Activated naive CD4-positive, alpha-beta T cell treated with anti-CD3 and anti-CD28 coated beads, Interleukin-2, amount 50 U/mL, for 72 hours (primary cell): Measurements from ENCODE around the gene MTPN. TPM values are rescaled to one million over a fixed set of nuclear protein-coding genes. Genes with fewer than 3 reads are reported as not detected.

Experiments used
- ATAC-seq, 2 donors: fragments of 150-1000 bp; cut with Tn5 transposase; 2 replicates each; pipeline ENCODE4 v1.10.0; 2021; ENCODE audit warnings: mild to moderate bottlenecking in 2 of 2, moderate library complexity in 2 of 2
- DNase-seq, 2 donors: peaks; one replicate each; pipeline ENCODE4 v3.0.0; 2021 to 2022; ENCODE audit warnings: low spot score in 2 of 2
- H3K27ac Mint-ChIP-seq, 2 donors: one replicate each; pipeline ENCODE4 v1.8.0; 2022; ENCODE audit warnings: mild to moderate bottlenecking in 2 of 2, mixed read lengths in 2 of 2
- H3K36me3 Mint-ChIP-seq, 2 donors: one replicate each; pipeline ENCODE4 v1.8.0; 2022; ENCODE audit warnings: mixed read lengths in 2 of 2
- H3K9me3 Mint-ChIP-seq, 2 donors: one replicate each; pipeline ENCODE4 v1.8.0; 2022; ENCODE audit warnings: mixed read lengths in 2 of 2
- total RNA-seq, 2 donors: library from RNA; stranded (reverse); gene quantifications; one replicate each; pipeline ENCODE4 v1.2.3, GENCODE V29; 2022

MTPN gene
- total RNA-seq, 2 donors from 2014 or later = 117 to 125 TPM

DNA sequence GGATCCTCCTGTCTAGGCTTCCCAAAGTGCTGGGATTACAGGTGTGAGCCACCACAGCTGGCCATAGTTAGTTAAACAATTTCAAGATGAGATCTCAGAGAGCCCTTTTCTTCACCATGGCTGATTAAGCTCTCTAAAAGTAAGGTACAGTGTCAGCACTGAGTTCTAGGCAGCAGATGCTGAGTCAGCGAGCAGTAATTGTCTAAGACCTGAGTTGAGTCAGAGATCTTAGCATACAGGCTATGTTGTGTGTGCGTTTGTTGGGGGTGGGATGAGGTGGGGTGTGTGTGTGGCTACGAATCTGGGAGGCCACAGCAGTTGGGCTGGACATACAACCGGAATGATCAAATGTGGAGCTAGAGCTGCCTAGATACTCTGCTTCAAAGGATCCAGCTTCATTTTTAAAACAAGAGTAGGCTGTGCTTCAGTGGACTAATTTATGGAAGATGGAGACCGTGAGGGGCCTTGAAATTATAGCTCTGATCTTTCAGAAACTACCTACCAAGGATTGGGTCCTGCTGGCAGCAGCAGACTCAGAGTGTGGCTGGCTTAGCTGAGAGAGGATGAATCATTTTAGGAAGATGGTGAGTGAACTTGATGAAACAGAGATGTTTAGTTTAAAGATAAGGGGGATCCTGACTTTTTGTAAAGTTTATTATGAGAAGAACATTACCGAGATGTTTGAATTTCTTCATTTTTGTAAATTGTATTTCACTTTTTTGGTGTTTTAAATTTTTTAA, 17.5 kb upstream of the MTPN start:
- H3K27ac Mint-ChIP-seq = no peak overlapping the region
- DNase-seq (no peak), ATAC-seq (peak; percentile 34 to 68)
- no peaks in the 10 kb centered on the region for H3K9me3 Mint-ChIP-seq
- no peaks in the 10 kb centered on the region for H3K36me3 Mint-ChIP-seq

DNA sequence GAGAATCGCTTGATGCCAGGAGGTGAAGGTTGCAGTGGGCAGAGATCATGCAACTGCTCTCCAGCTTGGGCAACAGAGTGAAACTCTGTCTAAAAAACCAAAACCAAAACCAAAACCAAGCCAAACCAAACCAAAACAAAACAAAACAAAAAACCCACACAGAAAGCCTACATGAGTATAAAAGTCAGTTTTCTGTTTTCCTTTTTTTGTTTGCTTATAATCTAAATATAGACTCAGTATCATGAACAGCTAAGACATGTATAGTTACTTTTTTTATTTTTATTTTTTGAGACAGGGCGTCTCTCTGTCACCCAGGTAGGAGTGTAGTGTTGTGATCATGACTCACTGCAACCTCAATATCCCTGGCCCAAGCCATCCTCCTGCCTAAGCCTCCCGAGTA, 16.8 kb upstream of the MTPN start:
- no peak overlapping the region for H3K27ac Mint-ChIP-seq
- no peak for DNase-seq
- H3K36me3 Mint-ChIP-seq = no peaks in the 10 kb centered on the region
- ATAC-seq = peak in 1 of 2 donors; percentile 54
- no peaks in the 10 kb centered on the region for H3K9me3 Mint-ChIP-seq

DNA sequence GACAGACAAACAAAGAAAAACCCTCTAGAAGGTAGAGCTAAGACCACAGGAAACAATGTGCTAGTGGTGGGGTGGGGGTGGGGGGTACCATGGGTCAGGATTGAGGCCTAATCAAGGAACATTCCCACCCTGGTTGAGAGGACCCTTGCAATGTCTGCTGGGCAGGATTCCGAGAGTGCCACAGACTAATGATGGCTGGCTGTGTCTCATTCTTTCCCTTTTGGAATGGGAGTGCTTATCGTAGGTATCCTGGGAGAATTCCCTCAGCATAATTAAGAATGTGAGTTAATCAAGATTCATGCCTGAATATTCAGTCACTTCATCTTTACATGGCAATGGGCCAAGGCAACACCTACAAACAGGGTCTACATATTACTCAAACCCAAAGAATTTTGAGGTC, 14.7 kb upstream of the MTPN start:
- H3K9me3 Mint-ChIP-seq = no peaks in the 10 kb centered on the region
- H3K36me3 Mint-ChIP-seq = no peaks in the 10 kb centered on the region
- DNase-seq (no peak), ATAC-seq (no peak)
- H3K27ac Mint-ChIP-seq = no peak overlapping the region

DNA sequence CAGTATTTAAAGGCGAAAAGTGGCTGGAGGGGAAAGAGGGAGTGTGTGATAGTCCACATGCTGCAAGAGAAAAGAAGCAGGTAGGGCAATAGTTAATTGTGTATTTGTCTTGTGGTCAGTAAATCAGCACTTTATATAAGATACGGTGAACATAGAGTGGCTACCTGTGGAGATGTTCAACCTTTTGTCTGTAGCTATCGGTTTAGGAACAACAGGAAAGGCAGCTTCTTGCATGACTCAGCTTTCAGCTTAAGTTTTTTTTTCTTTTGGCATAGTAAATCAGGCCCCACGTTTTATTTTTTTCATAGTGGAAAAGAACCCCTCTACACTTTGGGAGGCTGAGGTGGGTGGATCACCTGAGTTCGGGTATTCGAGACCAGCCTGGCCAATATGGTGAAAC, 14.2 kb upstream of the MTPN start:
- Mint-ChIP-seq H3K27ac (no peak overlapping the region), H3K36me3 (no peaks in the 10 kb centered on the region), H3K9me3 (no peaks in the 10 kb centered on the region)
- no peak for DNase-seq
- ATAC-seq = no peak

DNA sequence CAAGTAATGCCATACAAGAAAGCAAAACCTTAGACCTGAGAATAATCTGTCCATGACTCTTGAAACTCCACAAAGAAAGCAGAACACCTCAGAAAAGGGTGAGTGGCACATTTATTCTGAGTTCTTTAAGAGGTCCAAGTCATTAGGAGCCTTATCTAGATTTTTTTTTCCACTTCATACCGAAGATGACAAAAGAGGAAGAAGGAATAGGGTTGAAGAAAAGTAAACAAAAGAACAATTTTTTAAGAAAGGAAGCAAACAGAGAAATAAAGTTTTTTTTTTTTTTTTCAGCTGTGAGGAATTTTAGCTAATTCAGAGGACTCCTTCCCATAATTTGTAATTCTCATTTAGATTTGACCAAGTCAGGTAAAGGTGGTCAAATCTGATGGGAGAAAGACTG, 13.1 kb upstream of the MTPN start:
- ATAC-seq = no peak
- H3K27ac Mint-ChIP-seq = no peak overlapping the region
- H3K36me3 Mint-ChIP-seq = no peaks in the 10 kb centered on the region
- no peaks in the 10 kb centered on the region for H3K9me3 Mint-ChIP-seq
- DNase-seq = no peak

DNA sequence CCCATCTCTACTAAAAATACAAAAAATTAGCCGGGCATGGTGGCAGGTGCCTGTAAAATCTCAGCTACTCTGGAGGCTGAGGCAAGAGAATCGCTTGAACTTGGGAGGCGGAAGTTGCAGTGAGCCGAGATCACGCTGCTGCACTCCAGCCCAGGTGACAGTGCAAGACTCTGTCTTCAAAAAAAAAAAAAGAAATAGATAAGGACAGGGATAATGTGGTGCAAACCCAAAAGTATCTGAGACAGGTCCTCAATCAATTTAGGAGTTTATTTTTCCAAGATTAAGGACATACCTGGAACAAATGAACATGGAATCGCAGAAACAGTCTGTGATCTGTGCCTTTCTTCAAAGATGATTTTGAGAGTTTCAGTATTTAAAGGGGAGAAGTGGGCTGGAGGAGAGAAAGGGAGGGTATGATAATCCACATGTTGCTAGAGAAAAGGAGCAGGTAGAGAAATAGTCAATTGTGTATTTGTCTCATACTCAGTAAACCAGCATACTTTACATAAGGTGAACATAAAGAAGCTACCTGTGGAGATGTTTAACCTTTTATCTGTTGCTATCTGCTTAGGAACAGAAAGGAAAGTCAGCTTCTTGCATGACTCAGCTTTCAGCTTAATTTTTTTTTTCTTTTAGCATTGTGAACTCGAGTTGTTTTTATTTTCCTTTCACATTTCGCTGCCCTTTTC, 4.9 kb upstream of the MTPN start:
- DNase-seq (no peak), ATAC-seq (no peak)
- Mint-ChIP-seq H3K36me3 (peaks cover 5 to 8% of the 10 kb centered on the region in 2 donors), H3K27ac (peak overlapping the region; percentile 12 to 90), H3K9me3 (peaks cover 4 to 5% of the 10 kb centered on the region in 2 donors)

DNA sequence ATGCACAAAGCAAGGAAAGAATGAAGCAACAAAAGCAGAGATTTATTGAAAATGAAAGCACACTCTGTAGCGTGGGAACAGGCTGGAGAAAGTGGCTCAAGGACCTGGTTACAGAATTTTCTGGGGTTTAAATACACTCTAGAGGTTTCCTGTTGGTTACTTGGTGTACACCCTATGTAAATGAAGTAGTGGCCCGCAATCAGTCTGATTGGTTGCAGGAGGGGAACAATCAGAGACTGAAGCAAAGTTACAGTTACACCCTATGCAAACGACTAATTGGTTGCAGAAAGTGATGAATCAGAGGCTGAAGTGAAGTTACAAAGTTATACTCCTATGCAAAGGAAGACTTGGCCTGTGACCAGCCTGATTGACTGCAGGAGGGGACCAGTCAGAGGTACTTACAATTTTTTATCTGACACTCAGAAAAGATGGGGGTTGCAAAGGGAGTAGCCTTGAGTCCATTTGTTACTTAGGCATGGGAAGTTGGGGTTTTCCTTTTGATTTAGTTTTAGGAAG, 3.6 kb upstream of the MTPN start:
- Mint-ChIP-seq H3K36me3 (peaks cover 19 to 20% of the 10 kb centered on the region in 2 donors), H3K27ac (peak overlapping the region; percentile 89 to 90), H3K9me3 (peaks cover 4 to 5% of the 10 kb centered on the region in 2 donors)
- DNase-seq = peak; percentile 22 to 59
- peak; percentile 60 to 70 for ATAC-seq

DNA sequence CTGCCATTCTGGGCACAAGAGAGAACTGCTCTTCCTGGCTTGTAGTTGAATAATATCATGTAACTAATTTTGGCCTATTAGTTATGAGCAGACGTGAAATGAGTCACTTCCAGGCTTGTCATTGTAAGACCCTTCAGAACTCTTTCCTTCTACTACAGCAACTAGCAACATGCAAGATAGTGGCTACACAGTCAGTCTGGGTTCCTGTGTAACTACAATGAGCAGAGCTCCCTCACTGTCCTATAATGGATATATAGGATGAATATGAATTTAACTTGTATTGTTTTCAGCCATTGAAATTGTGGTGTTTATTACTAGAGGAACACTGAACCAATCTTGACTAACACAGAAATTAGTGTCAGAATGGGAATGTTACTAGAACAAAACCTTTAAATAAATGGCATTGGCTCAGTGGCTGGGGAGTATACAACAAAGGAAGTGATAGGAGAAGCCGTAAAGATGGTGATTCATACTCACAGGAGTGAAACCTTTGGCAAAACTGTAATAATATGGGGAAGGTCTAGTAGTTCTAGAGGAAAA, 2.9 kb upstream of the MTPN start:
- peak overlapping the region; percentile 75 to 90 for H3K27ac Mint-ChIP-seq
- ATAC-seq (peak; percentile 5 to 7), DNase-seq (no peak)
- peaks cover 19 to 20% of the 10 kb centered on the region in 2 donors for H3K36me3 Mint-ChIP-seq
- H3K9me3 Mint-ChIP-seq = peaks cover 4 to 5% of the 10 kb centered on the region in 2 donors

DNA sequence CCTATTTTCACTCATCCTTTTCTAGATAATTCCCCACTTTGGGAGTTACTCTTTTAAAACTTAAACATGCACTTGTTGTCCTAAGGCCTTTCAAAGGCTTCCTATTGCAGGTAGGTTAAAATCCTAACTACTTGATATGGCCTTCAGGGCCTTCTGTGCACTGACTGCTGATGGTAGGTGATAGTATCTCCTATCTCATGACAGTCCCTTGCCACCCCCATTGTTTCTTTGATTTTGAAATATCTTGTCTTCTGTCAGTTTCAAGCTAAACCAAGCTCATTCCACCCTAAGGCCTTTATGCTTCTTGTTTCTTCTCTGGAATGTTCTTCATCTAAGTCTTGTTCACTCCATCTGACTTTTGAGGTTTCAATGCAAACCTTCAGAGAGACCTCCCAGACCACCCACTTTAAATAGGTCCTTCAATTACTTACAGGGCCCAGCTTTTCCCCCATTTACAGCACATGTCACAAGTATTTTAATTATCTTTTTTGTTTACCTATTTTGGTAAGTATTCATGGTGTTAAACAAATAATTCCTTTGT, 2.4 kb upstream of the MTPN start:
- Mint-ChIP-seq H3K9me3 (peaks cover 4 to 5% of the 10 kb centered on the region in 2 donors), H3K27ac (peak overlapping the region; percentile 38 to 90), H3K36me3 (peaks cover 20 to 21% of the 10 kb centered on the region in 2 donors)
- ATAC-seq (no peak), DNase-seq (no peak)

DNA sequence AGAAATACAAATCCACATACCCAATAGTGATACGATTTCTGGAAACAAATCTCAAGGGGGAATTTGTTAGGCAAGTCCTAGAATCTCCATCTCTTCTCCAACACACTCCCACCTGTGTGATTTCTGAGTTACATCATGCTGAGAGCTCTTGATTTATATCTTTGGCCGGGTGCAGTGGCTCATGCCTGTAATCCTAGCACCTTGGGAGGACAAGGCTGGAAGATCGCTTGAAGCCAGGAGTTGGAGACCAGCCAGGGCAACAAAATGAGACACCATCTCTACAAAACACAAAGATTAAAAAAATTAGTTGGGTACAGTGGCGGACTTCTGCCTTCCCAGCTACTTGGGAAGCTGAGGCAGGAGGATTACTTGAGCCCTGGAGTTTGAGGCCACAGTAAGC, 1.5 kb upstream of the MTPN start:
- DNase-seq = no peak
- Mint-ChIP-seq H3K36me3 (peaks cover 20 to 24% of the 10 kb centered on the region in 2 donors), H3K27ac (no peak overlapping the region), H3K9me3 (peaks cover 4 to 5% of the 10 kb centered on the region in 2 donors)
- ATAC-seq = no peak

DNA sequence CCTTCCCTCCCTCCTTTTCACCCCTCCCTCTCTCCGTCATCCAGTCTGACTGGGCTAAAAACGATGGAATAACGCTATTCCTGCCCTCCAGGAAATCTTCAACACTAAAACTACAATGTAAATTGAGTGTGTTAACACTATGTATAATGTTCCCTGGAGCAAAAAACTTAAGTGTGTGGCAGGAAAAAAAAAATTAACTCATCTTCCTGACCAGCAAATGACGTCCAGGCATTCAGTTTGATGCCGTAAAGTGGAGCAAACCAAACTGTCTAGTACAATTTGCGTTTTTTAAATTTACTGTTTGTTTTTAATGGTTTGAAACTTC, 545 bp upstream of the MTPN start:
- DNase-seq (no peak), ATAC-seq (no peak)
- H3K27ac Mint-ChIP-seq = peak overlapping the region; percentile 91 to 98
- H3K9me3 Mint-ChIP-seq = peaks cover 4 to 5% of the 10 kb centered on the region in 2 donors
- H3K36me3 Mint-ChIP-seq = peaks cover 20 to 25% of the 10 kb centered on the region in 2 donors

DNA sequence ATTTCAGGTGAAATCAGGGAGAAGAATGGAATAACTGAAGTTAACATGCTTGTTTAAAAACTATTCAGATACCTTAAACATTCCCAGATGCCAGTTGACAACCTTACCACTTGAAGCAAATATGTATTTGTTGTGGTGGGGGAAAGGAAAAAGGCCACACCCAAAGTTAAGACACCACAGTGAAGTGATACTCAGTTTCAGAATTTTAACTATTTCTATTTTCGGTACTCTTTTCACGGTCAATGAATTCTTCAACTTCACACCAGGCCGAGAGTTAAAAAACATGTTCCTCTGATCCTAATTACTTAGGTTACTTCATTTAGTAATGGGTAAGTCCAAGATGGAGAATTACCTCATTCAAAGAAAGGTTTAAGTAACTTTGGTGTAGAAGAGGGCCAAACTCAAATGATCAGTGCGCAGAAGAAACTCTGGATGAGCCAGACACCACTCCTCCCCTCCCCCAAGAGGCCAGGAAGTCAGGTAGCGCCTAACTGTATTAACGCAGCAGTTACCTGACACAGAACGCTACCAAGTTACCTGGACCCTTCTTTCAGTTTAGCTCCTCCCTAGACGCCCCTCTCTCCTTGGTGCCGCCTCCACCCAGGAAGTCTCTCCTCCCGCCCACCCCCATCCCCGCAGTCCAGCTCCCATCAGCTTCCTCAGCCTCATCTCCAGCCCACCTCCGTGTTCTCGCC, 700 bp downstream of the MTPN start:
- peak; percentile 7 to 12 for ATAC-seq
- H3K27ac Mint-ChIP-seq = peak overlapping the region; percentile 91 to 98
- peaks cover 20 to 31% of the 10 kb centered on the region in 2 donors for H3K36me3 Mint-ChIP-seq
- peak in 1 of 2 donors; percentile 24 for DNase-seq
- H3K9me3 Mint-ChIP-seq = peaks cover 4 to 5% of the 10 kb centered on the region in 2 donors

DNA sequence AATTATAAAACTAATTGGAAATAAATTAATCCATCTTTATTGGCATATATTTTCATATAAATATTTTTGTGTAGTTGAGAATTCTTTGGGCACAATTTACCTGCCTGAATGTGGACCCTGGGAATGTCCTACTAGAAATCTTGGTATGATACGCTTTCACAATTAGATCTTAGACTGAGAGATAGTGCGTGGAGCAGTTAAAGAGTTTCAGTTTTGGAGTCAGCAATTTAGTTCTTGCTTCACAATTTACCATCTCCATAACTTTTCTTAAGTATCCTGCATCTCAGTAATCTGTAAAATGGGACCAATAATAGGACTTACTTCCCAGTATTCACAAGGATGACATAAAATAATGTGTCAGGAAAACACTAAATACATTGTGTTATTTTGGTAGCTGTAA, 2.0 kb downstream of the MTPN start:
- DNase-seq (no peak), ATAC-seq (no peak)
- Mint-ChIP-seq H3K9me3 (peaks cover 4 to 5% of the 10 kb centered on the region in 2 donors), H3K27ac (peak overlapping the region in 1 of 2 donors; percentile 36), H3K36me3 (peaks cover 16 to 31% of the 10 kb centered on the region in 2 donors)

DNA sequence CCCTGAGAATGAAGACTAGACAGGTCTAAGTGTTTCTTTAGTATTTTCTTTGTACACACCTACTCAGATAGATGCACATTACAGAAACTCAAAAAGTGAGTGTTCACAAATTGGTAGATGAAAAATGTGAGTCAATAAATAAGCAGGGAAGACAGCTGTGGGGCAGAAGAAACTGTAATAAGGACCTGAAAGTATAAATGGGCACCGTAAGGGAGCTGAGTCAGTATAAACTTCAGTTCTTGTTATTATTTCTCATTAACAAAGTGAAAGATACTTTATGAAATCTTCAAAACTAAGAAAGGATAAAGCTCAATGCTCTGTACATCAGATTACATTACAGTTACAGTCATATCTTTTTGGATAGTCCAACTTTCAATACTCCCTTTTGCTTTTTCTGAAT, 2.5 kb downstream of the MTPN start:
- Mint-ChIP-seq H3K27ac (no peak overlapping the region), H3K9me3 (peaks cover 4 to 5% of the 10 kb centered on the region in 2 donors), H3K36me3 (peaks cover 16 to 35% of the 10 kb centered on the region in 2 donors)
- ATAC-seq = peak in 1 of 2 donors; percentile 32
- no peak for DNase-seq

DNA sequence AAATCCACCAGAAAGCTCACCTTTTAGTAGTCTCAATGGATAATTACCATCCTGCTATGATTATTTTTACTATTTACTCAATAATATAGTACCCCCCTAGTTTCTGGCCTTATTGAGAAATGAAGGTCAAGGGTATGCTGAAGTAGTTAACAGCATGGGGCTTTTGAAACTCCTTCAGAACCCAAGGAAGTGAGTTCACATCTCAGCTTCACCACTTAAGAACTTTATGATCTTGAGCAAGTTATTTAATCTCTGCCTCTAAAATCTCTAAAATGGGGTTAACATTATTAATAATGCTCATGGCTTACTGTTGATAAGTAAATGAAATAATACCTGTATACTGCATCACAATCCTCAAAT, 5.8 kb downstream of the MTPN start:
- ATAC-seq (no peak), DNase-seq (no peak)
- Mint-ChIP-seq H3K36me3 (peaks cover 4 to 45% of the 10 kb centered on the region in 2 donors), H3K27ac (peak overlapping the region in 1 of 2 donors; percentile 9), H3K9me3 (no peaks in the 10 kb centered on the region)

DNA sequence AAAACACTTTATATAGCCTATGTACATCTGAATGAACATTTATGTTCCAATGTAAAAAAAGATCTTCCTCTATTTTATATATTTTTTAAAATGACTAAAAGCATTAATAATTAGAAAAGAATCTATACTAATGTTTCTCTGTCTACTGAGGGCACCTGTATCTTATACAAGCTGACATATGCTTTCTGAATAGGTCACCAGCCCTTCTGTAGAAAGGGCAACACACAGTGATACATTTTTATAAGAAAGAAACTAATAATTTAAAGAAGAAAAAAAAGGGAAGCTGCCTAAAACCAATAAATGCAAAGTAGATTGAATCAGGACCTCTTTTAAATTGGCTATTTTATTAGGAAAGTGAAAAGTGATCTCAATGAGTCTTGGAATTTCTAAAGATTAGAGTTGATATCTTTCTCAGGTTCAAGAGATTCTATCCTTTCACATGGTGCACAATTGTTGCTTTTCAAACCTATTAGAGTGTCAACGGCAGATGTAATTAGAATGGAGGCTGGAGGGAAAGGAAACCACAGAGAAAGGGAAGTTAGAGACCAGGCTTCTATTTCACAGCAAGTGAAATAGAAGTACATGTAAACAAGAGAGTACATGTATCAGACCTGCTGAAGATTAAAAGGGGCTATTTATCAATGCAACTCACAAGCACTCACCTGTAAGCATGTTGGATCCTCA, 6.3 kb downstream of the MTPN start:
- Mint-ChIP-seq H3K36me3 (peaks cover 0 to 40% of the 10 kb centered on the region in 2 donors), H3K27ac (peak overlapping the region in 1 of 2 donors; percentile 9), H3K9me3 (no peaks in the 10 kb centered on the region)
- no peak for ATAC-seq
- no peak for DNase-seq
